HK-2 (cell line): Measurements from ENCODE around the gene GRIA4.
A peak's percentile ranks its signal among the peaks of the same experiment; 100 is the strongest.

Experiments used
- DNase-seq: peaks from one replicate; pipeline ENCODE4 v3.0.0-alpha.2; 2018; ENCODE audit not compliant: unreplicated experiment

GRIA4 gene

GRCh38 chr11:105609832-105610781 is at the start of gene GRIA4:
Gene GRIA4, plus strand, starts transcription at chr11:105610073. Its CDS starts 925 bp downstream, at chr11:105610998.
- peak; percentile 45 for DNase-seq

DNA sequence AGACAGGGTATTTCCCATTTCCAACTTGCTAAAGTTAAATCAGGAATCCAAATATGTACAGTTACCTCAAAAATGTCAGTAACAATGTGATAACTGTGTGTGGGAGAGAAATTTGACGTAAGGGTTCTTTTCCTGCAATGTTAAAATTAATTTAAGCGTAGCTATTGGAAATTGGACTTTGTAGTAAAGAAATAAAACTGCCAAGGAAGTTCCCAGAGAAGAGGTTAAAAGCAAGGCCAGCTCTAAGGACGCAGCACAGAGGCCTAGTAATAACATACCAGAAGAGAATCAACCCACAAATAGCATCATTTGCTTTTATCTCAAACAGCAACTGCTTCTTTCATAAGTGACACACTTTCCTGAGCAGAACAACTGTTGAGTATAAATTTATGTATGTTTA is 36.8 kb upstream of the GRIA4 start:
- DNase-seq = no peak

- DNase-seq = no peak
Measured at GRCh38 chr11:105574974-105575373, 34.9 kb upstream of the GRIA4 start.

DNA sequence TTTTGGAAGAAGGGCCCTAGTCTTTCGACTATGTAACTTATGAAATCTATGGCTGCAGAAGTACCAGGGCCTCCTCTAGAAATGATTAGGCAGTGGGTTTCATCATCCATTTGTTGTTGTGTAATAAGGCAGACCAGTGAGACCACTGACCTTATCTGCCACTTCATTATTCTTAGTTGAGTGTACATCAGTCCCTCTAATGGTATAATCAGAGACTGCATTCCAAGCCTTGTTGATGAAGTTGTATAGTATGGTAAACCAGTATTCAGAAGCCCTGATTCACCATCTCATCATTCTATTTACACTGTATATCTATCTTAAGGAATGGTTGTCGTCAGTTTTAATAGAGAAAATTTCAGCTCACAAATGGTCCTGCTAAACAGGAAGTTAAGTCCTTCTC is 32.2 kb upstream of the GRIA4 start:
- DNase-seq = no peak

- no peak for DNase-seq
Measured at GRCh38 chr11:105579111-105579510, 30.8 kb upstream of the GRIA4 start.

GRCh38 chr11:105582497-105582896 is 27.4 kb upstream of the GRIA4 start:
- DNase-seq = no peak

DNA sequence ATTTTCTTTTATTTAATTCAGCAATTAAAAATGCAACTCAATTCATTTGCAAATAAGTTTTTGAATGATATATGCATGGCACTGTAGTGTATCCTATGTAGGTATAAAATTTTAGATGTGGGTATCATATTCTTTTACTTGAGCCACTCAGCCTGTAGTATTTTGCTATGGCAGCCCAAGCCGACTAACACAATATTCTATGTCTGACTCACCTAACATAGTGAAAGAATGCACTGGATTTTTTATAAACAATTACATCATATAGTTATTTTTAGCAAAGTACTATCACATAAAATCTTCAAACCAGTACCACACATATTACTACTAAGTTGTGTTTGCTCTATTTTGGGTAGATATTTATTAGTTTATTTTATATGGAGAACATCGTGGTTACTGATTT is 21.9 kb upstream of the GRIA4 start:
- no peak for DNase-seq

DNA sequence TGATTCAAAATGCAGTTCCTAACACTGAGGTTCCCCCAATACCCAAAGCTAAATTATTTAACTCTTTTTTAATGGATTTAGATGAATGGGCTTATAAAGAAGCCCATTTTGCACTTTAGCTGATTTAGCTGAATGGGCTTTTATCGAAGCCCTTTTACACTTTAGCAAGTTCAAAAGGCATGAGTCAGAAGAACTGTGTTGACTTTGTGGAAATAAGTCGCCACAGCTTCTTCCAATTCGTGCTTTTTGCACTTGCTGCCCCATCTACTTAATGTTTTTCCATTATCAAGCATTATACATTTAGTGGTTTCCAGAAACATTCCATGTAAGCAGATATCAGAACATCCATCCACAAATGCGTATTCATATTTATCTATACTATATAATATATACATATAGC is 20.5 kb upstream of the GRIA4 start:
- no peak for DNase-seq

- DNase-seq = no peak
Measured at GRCh38 chr11:105592035-105592434, 17.8 kb upstream of the GRIA4 start.

GRCh38 chr11:105598371-105598770 is 11.5 kb upstream of the GRIA4 start:
- no peak for DNase-seq

DNA sequence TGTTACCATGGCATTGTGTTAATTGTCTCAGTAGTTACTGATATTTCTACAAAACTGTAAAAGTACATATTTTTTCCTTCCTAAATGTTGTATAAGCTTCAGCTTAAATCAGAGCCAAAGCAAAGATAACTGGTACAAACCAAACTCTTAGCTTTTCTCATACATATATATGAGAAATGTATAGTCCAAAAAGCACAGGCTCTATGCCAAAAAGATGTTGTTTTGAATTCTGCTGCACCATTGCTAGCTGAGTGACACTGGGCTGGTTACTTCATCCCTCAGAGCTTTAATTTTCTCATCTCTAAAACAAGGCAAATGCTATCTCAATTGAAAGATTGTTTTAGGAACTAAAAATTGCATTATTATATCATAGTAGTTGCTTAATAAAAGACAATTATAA is 6.7 kb upstream of the GRIA4 start:
- DNase-seq = no peak

DNA sequence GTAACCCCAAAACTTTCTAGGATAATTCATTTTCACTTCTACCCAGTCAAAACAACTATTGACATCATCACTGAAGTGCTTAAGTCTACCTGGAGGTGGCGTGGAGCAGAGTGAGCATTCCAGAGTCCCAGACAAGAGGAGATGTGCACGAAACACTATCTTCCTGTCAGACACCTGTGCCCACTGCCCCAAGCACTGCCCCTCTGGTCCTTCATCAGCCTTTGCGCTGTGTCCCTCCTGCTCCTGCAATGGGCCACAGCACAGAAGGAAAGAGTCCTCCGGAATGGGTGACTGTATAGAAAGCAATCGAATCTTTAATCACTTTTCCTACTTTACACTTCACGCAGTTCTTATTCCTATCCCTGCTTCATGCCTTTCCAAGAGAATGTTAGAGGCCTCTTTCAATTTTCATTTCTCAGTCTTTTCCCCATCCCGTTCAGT is 512 bp upstream of the GRIA4 start:
- DNase-seq = no peak

- no peak for DNase-seq
Measured at GRCh38 chr11:105610871-105611571, 1.1 kb downstream of the GRIA4 start.

DNA sequence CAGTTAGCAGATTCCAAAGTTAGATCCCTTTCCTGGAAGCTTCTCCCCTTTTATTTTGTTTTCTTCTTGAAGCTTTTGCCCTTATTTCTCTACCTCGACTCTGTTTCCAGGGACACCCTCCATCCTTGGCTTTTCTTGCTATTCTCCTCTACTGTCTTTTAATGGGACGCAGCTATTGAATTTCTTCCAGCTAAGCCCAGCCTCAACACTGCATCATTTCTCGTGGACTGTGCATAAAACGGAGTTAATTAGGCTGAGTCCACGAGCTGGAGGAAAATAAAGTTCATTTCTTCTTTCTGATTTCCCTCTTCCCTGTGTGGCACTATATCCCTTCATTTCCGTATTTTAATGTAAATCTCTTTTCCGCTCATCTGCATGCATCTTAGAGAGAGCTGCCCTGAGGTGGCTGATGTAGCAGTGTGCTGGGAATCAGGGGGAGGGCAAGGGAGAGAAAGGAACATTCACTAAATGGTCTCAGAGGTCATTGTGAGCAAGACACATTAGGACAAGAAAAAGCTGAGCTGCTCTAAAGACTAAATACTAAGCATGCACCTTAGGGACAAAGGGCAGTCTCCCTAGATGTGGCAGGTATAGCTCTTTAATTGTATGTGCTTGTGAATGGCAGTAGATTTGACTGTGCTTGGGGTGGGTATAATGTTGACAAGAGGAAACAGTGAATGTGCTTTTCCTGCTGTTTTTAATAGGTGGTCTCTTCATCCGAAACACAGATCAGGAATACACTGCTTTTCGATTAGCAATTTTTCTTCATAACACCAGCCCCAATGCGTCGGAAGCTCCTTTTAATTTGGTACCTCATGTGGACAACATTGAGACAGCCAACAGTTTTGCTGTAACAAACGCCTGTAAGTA is 1.9 kb downstream of the GRIA4 start:
- no peak for DNase-seq

DNA sequence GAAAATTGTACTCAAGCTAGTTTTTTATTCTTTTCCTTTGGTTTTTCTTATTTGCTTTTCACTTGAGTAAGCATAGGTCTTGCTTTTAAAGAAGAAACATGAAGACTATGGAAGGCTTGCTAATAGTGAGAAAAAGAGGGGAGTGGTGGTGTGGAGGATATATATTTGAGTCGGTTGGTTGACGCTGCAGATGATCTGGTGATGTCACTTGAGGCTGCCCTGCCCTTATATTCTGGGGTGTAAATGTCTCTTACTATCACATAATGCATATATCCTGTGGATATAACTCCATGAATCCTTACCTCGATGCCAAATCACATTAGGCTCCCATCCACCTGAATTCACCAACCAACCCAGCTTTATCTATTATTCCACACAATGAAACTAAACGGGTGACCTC is 2.9 kb downstream of the GRIA4 start:
- no peak for DNase-seq

- DNase-seq = no peak
Measured at GRCh38 chr11:105613183-105613582, 3.3 kb downstream of the GRIA4 start.

DNA sequence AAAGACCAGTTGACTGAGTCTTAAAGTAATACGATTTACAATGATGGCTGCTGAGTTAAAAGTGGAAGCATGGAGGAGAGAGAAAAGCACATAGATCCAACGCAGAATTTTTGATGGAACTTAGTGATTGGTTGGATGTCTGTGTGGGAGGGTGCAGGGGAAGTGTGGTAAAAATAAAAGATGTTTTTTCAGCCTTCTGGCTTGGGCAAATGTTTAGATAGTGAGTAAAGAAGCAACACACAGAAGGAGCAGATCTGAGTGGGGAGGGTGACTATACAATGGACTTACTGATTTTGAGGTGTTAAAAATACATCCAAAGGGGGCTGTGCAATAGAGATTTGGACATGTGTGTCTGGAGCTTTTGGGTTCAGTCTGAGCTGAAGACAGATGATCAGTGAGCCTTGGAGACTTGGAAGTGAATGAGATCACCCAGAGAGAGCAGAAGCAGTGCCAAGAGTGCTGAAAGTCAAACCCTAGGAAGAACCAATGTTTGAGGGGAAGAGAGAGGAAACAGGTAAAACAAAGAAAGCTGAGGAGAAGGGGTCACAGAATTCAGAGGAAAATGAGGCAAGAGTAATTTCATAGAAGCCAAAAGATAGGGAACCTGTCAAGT is 8.6 kb downstream of the GRIA4 start:
- DNase-seq = no peak

GRCh38 chr11:105619556-105619955 is 9.7 kb downstream of the GRIA4 start:
- no peak for DNase-seq

- no peak for DNase-seq
Measured at GRCh38 chr11:105622016-105622415, 12.1 kb downstream of the GRIA4 start.

GRCh38 chr11:105632316-105632715 is 22.4 kb downstream of the GRIA4 start:
- DNase-seq = no peak

DNA sequence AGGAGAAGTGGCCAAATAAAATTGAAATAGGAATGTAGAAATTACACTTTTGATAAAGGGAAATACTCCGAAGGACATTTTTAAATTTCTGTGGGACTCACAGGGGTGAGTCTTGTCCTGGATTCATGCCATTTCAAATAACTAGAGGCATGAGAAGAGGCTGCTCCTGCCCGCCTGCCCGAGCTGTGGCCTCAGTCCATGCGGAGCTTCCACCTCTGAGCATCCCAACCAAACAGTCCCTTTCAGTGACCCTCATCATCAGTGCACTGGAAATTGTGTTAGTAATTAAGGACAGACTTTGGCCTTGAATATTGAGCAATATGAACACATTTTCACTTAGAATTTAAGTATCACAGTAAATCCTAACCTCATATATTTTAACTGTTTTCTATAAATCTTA is 25.6 kb downstream of the GRIA4 start:
- no peak for DNase-seq

DNA sequence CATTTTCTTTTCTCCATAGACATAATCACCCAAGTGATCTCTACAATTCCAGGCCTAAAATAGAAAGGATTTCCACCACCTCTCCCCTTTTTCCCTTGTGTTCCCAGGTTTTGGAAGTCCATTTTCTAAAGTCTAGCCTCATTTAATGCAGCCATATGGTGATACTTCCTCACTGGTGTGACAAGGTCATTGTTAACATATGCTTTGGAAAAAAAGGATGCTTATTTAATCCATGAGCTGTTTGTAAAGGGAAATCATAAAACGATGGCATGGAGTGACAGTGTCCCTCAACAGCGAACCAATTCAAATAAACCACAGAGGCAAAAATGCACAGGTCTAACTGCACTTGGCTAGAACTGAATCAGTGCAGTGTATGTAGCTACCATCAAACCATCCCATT is 26.6 kb downstream of the GRIA4 start:
- no peak for DNase-seq
